NCI-H146 (cell line): Measurements from ENCODE around the gene PTX4.

ENCODE experiments used
- DNase-seq: peaks from one replicate; lab custom pipeline; 2025; lab: John Stamatoyannopoulos, UW

Gene PTX4

GRCh38 chr16:1500465-1501150 lies 11.9 kb upstream of the PTX4 start:
- DNase-seq = no peak

- DNase-seq = no peak
Observed at GRCh38 chr16:1499756-1500464, 11.2 kb upstream of the PTX4 start.

GRCh38 chr16:1498899-1499676 lies 10.3 kb upstream of the PTX4 start:
- no peak for DNase-seq

GRCh38 chr16:1497014-1497598 lies 8.4 kb upstream of the PTX4 start:
- DNase-seq = no peak

GRCh38 chr16:1496464-1496863 lies 7.7 kb upstream of the PTX4 start:
- DNase-seq = no peak

GRCh38 chr16:1495889-1496262 lies 7.1 kb upstream of the PTX4 start:
- no peak for DNase-seq

- no peak for DNase-seq
Observed at GRCh38 chr16:1495211-1495888, 6.6 kb upstream of the PTX4 start.

GRCh38 chr16:1494711-1495110 lies 6.0 kb upstream of the PTX4 start:
- DNase-seq = no peak

- DNase-seq = peak; percentile 21
Observed at GRCh38 chr16:1494129-1494640, 5.4 kb upstream of the PTX4 start.

GRCh38 chr16:1493746-1494094 lies 5.0 kb upstream of the PTX4 start:
- peak; percentile 39 for DNase-seq

- peak; percentile 82 for DNase-seq
Observed at GRCh38 chr16:1492923-1493745, 4.4 kb upstream of the PTX4 start, which contains the start of gene TELO2. TELO2 (plus strand) TSS chr16:1493360; CDS start chr16:1494282, 922 bp downstream.

- no peak for DNase-seq
Observed at GRCh38 chr16:1492082-1492922, 3.6 kb upstream of the PTX4 start.

- DNase-seq = no peak
Observed at GRCh38 chr16:1491327-1491726, 2.6 kb upstream of the PTX4 start.

- no peak for DNase-seq
Observed at GRCh38 chr16:1489077-1489476, 333 bp upstream of the PTX4 start.

GRCh38 chr16:1488054-1488601 lies 616 bp downstream of the PTX4 start:
- DNase-seq = no peak

- no peak for DNase-seq
Observed at GRCh38 chr16:1487395-1488053, 1.2 kb downstream of the PTX4 start.

GRCh38 chr16:1486551-1487390 lies 2.0 kb downstream of the PTX4 start:
- DNase-seq = no peak

- no peak for DNase-seq
Observed at GRCh38 chr16:1485847-1486496, 2.8 kb downstream of the PTX4 start.
